ENCODE results near the gene TULP4.

TULP4 gene

DNA sequence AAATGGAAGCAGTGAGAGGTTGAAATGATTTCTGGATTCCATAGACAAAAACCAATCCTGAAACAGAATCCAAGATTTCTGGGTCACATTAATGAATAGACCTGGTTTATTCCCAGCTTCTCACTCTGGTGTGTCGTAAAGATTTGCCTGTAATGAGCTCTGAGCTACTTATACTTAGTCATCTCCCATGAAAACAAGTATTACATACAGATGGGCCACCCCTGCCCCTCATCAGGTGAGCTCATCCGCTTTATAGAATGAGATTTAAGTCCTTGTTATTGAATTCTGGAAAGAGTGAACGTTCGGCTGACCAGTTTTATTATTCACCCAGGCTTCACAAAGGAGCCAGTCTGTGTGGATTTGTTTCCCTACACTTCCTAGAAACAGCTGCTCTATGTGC lies 200.5 kb downstream of the TULP4 start (continued):
- TF ChIP-seq TSHZ2 (CRISPR knock-in tag; IDR thresholded peaks at IDR 0.05), result no peak

DNA sequence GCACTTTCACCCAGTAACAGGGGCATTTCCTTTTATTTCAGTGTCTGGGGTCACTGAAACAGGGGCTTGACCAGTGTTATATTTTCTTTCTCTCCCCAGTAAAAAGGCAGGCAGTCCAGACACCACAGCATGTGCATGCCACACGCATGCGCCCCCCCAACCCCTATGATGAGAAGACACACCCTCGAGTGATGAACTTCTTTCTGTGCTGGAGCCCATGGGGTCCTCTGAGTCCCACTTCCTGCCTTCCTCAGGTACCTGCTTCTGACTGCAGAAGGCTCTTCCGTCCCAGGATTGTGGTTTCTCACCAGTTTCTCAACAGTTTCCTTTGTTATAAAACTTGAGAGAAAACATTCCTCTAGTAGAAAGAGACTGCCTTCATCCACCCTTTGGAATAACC lies 201.9 kb downstream of the TULP4 start:
- no peak for ATAC-seq

DNA sequence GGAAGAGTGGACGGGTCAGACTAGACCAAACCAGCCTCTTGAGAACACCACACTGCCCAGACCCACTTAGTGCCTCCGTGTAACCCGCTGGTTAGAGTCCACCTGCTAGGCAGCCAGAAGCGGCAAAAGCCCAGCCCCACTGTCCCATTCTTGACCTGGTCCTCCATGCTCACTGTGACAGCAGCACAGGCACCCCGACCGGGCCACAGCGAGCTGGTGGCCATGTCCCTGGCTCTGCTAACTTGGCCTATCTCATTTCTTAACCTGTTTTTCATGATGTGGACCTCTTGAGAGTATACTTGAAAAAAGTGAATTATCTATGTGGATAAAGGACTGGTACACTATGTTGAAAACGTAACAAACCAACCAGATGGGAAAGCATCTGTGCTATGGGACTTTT lies 202.7 kb downstream of the TULP4 start:
- no peak for TF ChIP-seq ESRRG (CRISPR knock-in tag; IDR thresholded peaks at IDR 0.05)
- TF ChIP-seq CSDC2 (CRISPR knock-in tag; IDR thresholded peaks at IDR 0.05), result no peak
- TF ChIP-seq GLIS3 (CRISPR knock-in tag; IDR thresholded peaks at IDR 0.05), result no peak
- no peak for TF ChIP-seq ARNTL (CRISPR knock-in tag; IDR thresholded peaks at IDR 0.05; ENCODE audit: borderline replicate concordance, low read depth)
- TF ChIP-seq ZFP3 (CRISPR knock-in tag; IDR thresholded peaks at IDR 0.05), result no peak
- TF ChIP-seq, protein P1, sequence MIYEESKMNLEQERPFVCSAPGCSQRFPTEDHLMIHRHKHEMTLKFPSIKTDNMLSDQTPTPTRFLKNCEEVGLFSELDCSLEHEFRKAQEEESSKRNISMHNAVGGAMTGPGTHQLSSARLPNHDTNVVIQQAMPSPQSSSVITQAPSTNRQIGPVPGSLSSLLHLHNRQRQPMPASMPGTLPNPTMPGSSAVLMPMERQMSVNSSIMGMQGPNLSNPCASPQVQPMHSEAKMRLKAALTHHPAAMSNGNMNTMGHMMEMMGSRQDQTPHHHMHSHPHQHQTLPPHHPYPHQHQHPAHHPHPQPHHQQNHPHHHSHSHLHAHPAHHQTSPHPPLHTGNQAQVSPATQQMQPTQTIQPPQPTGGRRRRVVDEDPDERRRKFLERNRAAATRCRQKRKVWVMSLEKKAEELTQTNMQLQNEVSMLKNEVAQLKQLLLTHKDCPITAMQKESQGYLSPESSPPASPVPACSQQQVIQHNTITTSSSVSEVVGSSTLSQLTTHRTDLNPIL (CRISPR knock-in tag; IDR thresholded peaks at IDR 0.05; ENCODE audit: low read depth), result no peak
- no peak for TF ChIP-seq ZC3H10 (CRISPR knock-in tag; IDR thresholded peaks at IDR 0.05)
- TF ChIP-seq RARB (CRISPR knock-in tag; IDR thresholded peaks at IDR 0.05), result no peak
- TF ChIP-seq ISL1 (CRISPR knock-in tag; IDR thresholded peaks at IDR 0.05), result no peak
- ATAC-seq, result no peak

More for the DNA sequence above, 201.9 kb downstream of the TULP4 start:
- TF ChIP-seq TOX (CRISPR knock-in tag; IDR thresholded peaks at IDR 0.05; ENCODE audit: borderline replicate concordance) (no peak), SNAI2 (CRISPR knock-in tag; IDR thresholded peaks at IDR 0.05) (no peak), ESRRG (CRISPR knock-in tag; IDR thresholded peaks at IDR 0.05) (no peak), ISL1 (CRISPR knock-in tag; IDR thresholded peaks at IDR 0.05) (no peak)

- no peak for ATAC-seq
- TF ChIP-seq POU6F1 (CRISPR knock-in tag; IDR thresholded peaks at IDR 0.05; ENCODE audit: borderline replicate concordance, low read depth) (no peak), OSR1 (CRISPR knock-in tag; IDR thresholded peaks at IDR 0.05) (no peak), ZC3H10 (CRISPR knock-in tag; IDR thresholded peaks at IDR 0.05) (no peak), SNAI2 (CRISPR knock-in tag; IDR thresholded peaks at IDR 0.05) (no peak), ARNTL (CRISPR knock-in tag; IDR thresholded peaks at IDR 0.05; ENCODE audit: borderline replicate concordance, low read depth) (no peak), ZFP30 (CRISPR knock-in tag; IDR thresholded peaks at IDR 0.05) (no peak)
Observed at GRCh38 chr6:158516098-158516497, 203.8 kb downstream of the TULP4 start.

- no peak for ATAC-seq
- TF ChIP-seq TSHZ2 (CRISPR knock-in tag; IDR thresholded peaks at IDR 0.05) (no peak), POU6F1 (CRISPR knock-in tag; IDR thresholded peaks at IDR 0.05; ENCODE audit: borderline replicate concordance, low read depth) (no peak), PPARA (CRISPR knock-in tag; IDR thresholded peaks at IDR 0.05; ENCODE audit: borderline replicate concordance) (no peak), ZNF70 (CRISPR knock-in tag; IDR thresholded peaks at IDR 0.05) (no peak), ZFP30 (CRISPR knock-in tag; IDR thresholded peaks at IDR 0.05) (no peak), OSR1 (CRISPR knock-in tag; IDR thresholded peaks at IDR 0.05) (no peak), ISL1 (CRISPR knock-in tag; IDR thresholded peaks at IDR 0.05) (no peak), ZFP3 (CRISPR knock-in tag; IDR thresholded peaks at IDR 0.05) (no peak), RARB (CRISPR knock-in tag; IDR thresholded peaks at IDR 0.05) (no peak), GLIS3 (CRISPR knock-in tag; IDR thresholded peaks at IDR 0.05) (no peak), BACH2 (CRISPR knock-in tag; IDR thresholded peaks at IDR 0.05; ENCODE audit: borderline replicate concordance) (no peak), ESRRG (CRISPR knock-in tag; IDR thresholded peaks at IDR 0.05) (no peak), SNAI2 (CRISPR knock-in tag; IDR thresholded peaks at IDR 0.05) (no peak), TOX (CRISPR knock-in tag; IDR thresholded peaks at IDR 0.05; ENCODE audit: borderline replicate concordance) (no peak), TCF4 (CRISPR knock-in tag; IDR thresholded peaks at IDR 0.05; ENCODE audit: borderline replicate concordance) (no peak)
- TF ChIP-seq, protein P1 (CRISPR knock-in tag; IDR thresholded peaks at IDR 0.05; ENCODE audit: low read depth), result no peak
- TF ChIP-seq, protein P2, sequence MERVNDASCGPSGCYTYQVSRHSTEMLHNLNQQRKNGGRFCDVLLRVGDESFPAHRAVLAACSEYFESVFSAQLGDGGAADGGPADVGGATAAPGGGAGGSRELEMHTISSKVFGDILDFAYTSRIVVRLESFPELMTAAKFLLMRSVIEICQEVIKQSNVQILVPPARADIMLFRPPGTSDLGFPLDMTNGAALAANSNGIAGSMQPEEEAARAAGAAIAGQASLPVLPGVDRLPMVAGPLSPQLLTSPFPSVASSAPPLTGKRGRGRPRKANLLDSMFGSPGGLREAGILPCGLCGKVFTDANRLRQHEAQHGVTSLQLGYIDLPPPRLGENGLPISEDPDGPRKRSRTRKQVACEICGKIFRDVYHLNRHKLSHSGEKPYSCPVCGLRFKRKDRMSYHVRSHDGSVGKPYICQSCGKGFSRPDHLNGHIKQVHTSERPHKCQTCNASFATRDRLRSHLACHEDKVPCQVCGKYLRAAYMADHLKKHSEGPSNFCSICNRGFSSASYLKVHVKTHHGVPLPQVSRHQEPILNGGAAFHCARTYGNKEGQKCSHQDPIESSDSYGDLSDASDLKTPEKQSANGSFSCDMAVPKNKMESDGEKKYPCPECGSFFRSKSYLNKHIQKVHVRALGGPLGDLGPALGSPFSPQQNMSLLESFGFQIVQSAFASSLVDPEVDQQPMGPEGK (CRISPR knock-in tag; IDR thresholded peaks at IDR 0.05; ENCODE audit: borderline replicate concordance), result no peak
Observed at GRCh38 chr6:158517038-158517437, 204.8 kb downstream of the TULP4 start.

Data from SK-N-SH treated with all-trans-retinoic acid at 6 μM for 48 hours (cell line).